IMR-90 (cell line): Measurements from ENCODE around the gene VWA5A. TPM values are rescaled to one million over a fixed set of nuclear protein-coding genes. Genes with fewer than 3 reads are reported as not detected.

Experiments
- ATAC-seq: fragments of 200-7000 bp; cut with Tn5 transposase; 2 replicates; pipeline ENCODE4 v1.9.1; 2020; ENCODE audit warnings: low read depth, mild to moderate bottlenecking, moderate library complexity
- BruUV-seq: library from RNA; stranded (reverse); fragments of 400-500 nt; replicated peaks from 2 replicates; lab custom pipeline; 2021; lab: Mats Ljungman, UMichigan
- CTCF ChIA-PET: fragments of 300-600 bp; formaldehyde crosslinking; extraction: SDS; loops from one replicate; lab custom pipeline; 2021; ENCODE audit warnings: antibody characterized with exemption; lab: Yijun Ruan, JAX
- POLR2A ChIA-PET: fragments of 300-600 bp; sonication (Branson Sonifier 250); formaldehyde crosslinking; loops from one replicate; lab custom pipeline; 2022; ENCODE audit warnings: antibody characterized with exemption; ENCODE audit not compliant: unreplicated experiment; lab: Charles Lee
- DNase-seq: peaks from one replicate; pipeline ENCODE4 v3.0.0; 2013
- H2AFZ ChIP-seq: replicated peaks from 2 replicates; pipeline ENCODE3; 2013; ENCODE audit warnings: low read length, mild to moderate bottlenecking; ENCODE audit not compliant: poor library complexity
- H2AK5ac ChIP-seq: 2 replicates; pipeline ENCODE4 v1.6.1; 2013; ENCODE audit warnings: low read depth, low read length, inconsistent platforms
- H2AK9ac ChIP-seq: replicated peaks from 2 replicates; pipeline ENCODE3; 2013; ENCODE audit warnings: mild to moderate bottlenecking, low read depth, low read length, moderate library complexity; ENCODE audit not compliant: poor library complexity
- H2BK120ac ChIP-seq: 2 replicates; pipeline ENCODE4 v1.6.1; 2013; ENCODE audit warnings: low read depth, low read length, inconsistent platforms
- H2BK15ac ChIP-seq: 3 replicates; pipeline ENCODE4 v1.6.1; 2013; ENCODE audit warnings: low read depth, low read length, inconsistent platforms
- H2BK20ac ChIP-seq: 2 replicates; pipeline ENCODE4 v1.6.1; 2013; ENCODE audit warnings: low read depth, mild to moderate bottlenecking, inconsistent platforms, low read length, moderate library complexity
- H2BK5ac ChIP-seq: 2 replicates; pipeline ENCODE4 v1.6.1; 2013; ENCODE audit warnings: mild to moderate bottlenecking, low read depth, low read length, inconsistent platforms; ENCODE audit not compliant: poor library complexity, severe bottlenecking
- H3K14ac ChIP-seq: replicated peaks from 2 replicates; pipeline ENCODE4 v1.6.1; 2013; ENCODE audit warnings: low read depth, low read length, inconsistent platforms
- H3K18ac ChIP-seq: 2 replicates; pipeline ENCODE4 v1.6.1; 2013; ENCODE audit warnings: low read depth, low read length, control low read depth
- H3K23ac ChIP-seq: 2 replicates; pipeline ENCODE4 v1.6.1; 2013; ENCODE audit warnings: low read depth, low read length, inconsistent platforms
- H3K27ac ChIP-seq: 2 replicates; pipeline ENCODE4 v1.5.1; 2013; ENCODE audit warnings: mild to moderate bottlenecking, control low read depth, low read length; ENCODE audit not compliant: insufficient read depth
- H3K27me3 ChIP-seq: 2 replicates; pipeline ENCODE4 v1.6.1; 2013; ENCODE audit warnings: low read length; ENCODE audit not compliant: control insufficient read depth, insufficient read depth
- H3K36me3 ChIP-seq: 2 replicates; pipeline ENCODE4 v1.6.1; 2013; ENCODE audit warnings: low read length, mixed read lengths; ENCODE audit not compliant: control insufficient read depth, insufficient read depth
- H3K4ac ChIP-seq: 2 replicates; pipeline ENCODE4 v1.6.1; 2013; ENCODE audit warnings: low read depth, low read length, inconsistent platforms
- H3K4me1 ChIP-seq: 2 replicates; pipeline ENCODE4 v1.6.1; 2013; ENCODE audit warnings: low read length, mixed read lengths; ENCODE audit not compliant: control insufficient read depth, insufficient read depth
- H3K4me2 ChIP-seq: 2 replicates; pipeline ENCODE4 v1.6.1; 2013; ENCODE audit warnings: low read depth, mild to moderate bottlenecking, control low read depth, low read length, moderate library complexity
- H3K4me3 ChIP-seq: 2 replicates; pipeline ENCODE4 v1.5.1; 2013; ENCODE audit warnings: low read depth, mild to moderate bottlenecking, control low read depth, low read length, moderate library complexity; ENCODE audit not compliant: insufficient read depth
- H3K56ac ChIP-seq: 2 replicates; pipeline ENCODE4 v1.6.1; 2013; ENCODE audit warnings: low read length, inconsistent platforms; ENCODE audit not compliant: insufficient read depth; ENCODE audit errors: extremely low read depth
- H3K79me1 ChIP-seq, 2 experiments: 2 replicates each; pipeline ENCODE4 v1.6.1; 2013; ENCODE audit warnings: low read length in 2 of 2, inconsistent platforms in 1 of 2, low read depth in 1 of 2
- H3K9ac ChIP-seq: 2 replicates; pipeline ENCODE4 v1.6.1; 2013; ENCODE audit warnings: low read depth, low read length, control low read depth
- H3K9me1 ChIP-seq: 2 replicates; pipeline ENCODE4 v1.6.1; 2013; ENCODE audit warnings: low read length, inconsistent platforms; ENCODE audit not compliant: insufficient read depth
- H3K9me3 ChIP-seq: 2 replicates; pipeline ENCODE4 v1.6.1; 2013; ENCODE audit warnings: low read length; ENCODE audit not compliant: control insufficient read depth, insufficient read depth
- H4K20me1 ChIP-seq: 2 replicates; pipeline ENCODE4 v1.6.1; 2013; ENCODE audit warnings: low read length, inconsistent platforms; ENCODE audit not compliant: insufficient read depth
- H4K5ac ChIP-seq: 2 replicates; pipeline ENCODE4 v1.6.1; 2013; ENCODE audit warnings: mild to moderate bottlenecking, low read depth, low read length, control low read depth
- H4K8ac ChIP-seq, 2 experiments: 2 replicates each; pipeline ENCODE4 v1.6.1; 2013; ENCODE audit warnings: low read depth in 2 of 2, low read length in 2 of 2, control low read depth in 1 of 2, inconsistent platforms in 1 of 2
- H4K91ac ChIP-seq: 2 replicates; pipeline ENCODE4 v1.6.1; 2013; ENCODE audit warnings: low read depth, low read length, inconsistent platforms; ENCODE audit not compliant: insufficient read depth
- CEBPB ChIP-seq: IDR thresholded peaks from 2 replicates; pipeline ENCODE4 v1.6.1; 2012; ENCODE audit warnings: low read depth, low read length, improper control_type of control experiment
- WGBS, 2 experiments: methylation state at CpG; one replicate each; pipeline versions ENCODE4 v1.1.5 to v1.1.7; 2013; ENCODE audit warnings: missing lambda C conversion rate in 2 of 2; ENCODE audit not compliant: insufficient read length in 1 of 2; ENCODE audit errors: extremely low coverage in 2 of 2; 5-methylcytosine and 5-hydroxymethylcytosine counted together
- dilution Hi-C: fragments of 300-500 bp; cut with HindIII; formaldehyde crosslinking; loops from one replicate; pipeline ENCODE4 v1.14.3; 2018; ENCODE audit warnings: low sequenced_read_pairs; ENCODE audit not compliant: unreplicated experiment
- in situ Hi-C: fragments of 300-500 bp; cut with MboI; formaldehyde crosslinking; loops from 3 replicates; pipeline ENCODE4 v1.14.3; 2019; ENCODE audit warnings: low sequenced_read_pairs, inconsistent platforms, mixed read lengths
- intact Hi-C: fragments of 100-400 bp; cut with micrococcal nuclease; formaldehyde crosslinking; loops from 2 replicates; pipeline ENCODE4 v1.10.0; 2022
- polyA plus RNA-seq, 3 experiments: library from polyadenylated mRNA; depleted of rRNA; stranded (reverse); fragments of >200 nt; gene quantifications; 2 replicates each; pipeline ENCODE4 v1.2.3, GENCODE V29; 2012; ENCODE audit warnings: low replicate concordance in 1 of 3
- total RNA-seq: library from RNA; depleted of rRNA; stranded (reverse); fragments of >200 nt; gene quantifications from 2 replicates; pipeline ENCODE4 v1.2.3, GENCODE V29; 2012

VWA5A gene
- total and polyA plus RNA-seq, 2 of the 4 experiments (the other 2 are of a cell fraction) = 5.6 to 6.8 TPM

GRCh38 chr11:124170801-124171586 is 55.7 kb downstream of the VWA5A start:
- WGBS, 2 experiments = 93% methylated on average over 9 of the region's 40 CpGs; no CpG with 5 or more reads in 1 of the 2 experiments

More at GRCh38 chr11:124170801-124171586, 55.7 kb downstream of the VWA5A start:
- no TSS peak for BruUV-seq
- no peak for TF ChIP-seq CEBPB
- Histone ChIP-seq H4K91ac (no peak overlapping the region), H2BK15ac (no peak overlapping the region), H3K9me3 (no peaks in the 10 kb centered on the region), H3K18ac (no peak overlapping the region), H2AK9ac (no peak overlapping the region), H3K9ac (no peak overlapping the region), H3K23ac (no peak overlapping the region), H2AK5ac (no peak overlapping the region), H3K9me1 (no peaks in the 10 kb centered on the region), H4K8ac (no peak overlapping the region), H3K27ac (no peak overlapping the region), H2BK20ac (no peak overlapping the region), H3K56ac (no peak overlapping the region), H3K4ac (no peak overlapping the region), H3K4me3 (no peak overlapping the region), H2BK120ac (no peak overlapping the region), H4K20me1 (no peaks in the 10 kb centered on the region), H3K36me3 (no peaks in the 10 kb centered on the region), H3K4me1 (no peaks in the 10 kb centered on the region), H4K5ac (no peak overlapping the region), H3K14ac (no peak overlapping the region), H3K4me2 (no peak overlapping the region), H3K27me3 (no peaks in the 10 kb centered on the region), H3K79me1 (no peaks in the 10 kb centered on the region), H2AFZ (no peak overlapping the region), H2BK5ac (no peak overlapping the region)
- DNase-seq = no peak
- POLR2A ChIA-PET = no interaction called here
- in situ Hi-C loops = no loop called here
- dilution Hi-C loops = no loop called here
- ATAC-seq = no peak
- CTCF ChIA-PET = interaction anchor here (1.2 kb wide), 1 partner anchor 19 kb away, joined by 4 read pairs; no protein-coding TSS in a partner anchor
- intact Hi-C loops = no loop called here
